HG02885 (cell line): ENCODE measurements around the gene NCCRP1.
"Not testable (repeated sequence)": the region's sequence is repeated elsewhere in the genome, so short reads cannot be mapped to it uniquely, and the experiment has no call there.

Source experiments
- ATAC-seq: cut with Tn5 transposase; IDR thresholded peaks from one replicate; pipeline ENCODE4 v1.9.1; 2021; ENCODE audit warnings: mild to moderate bottlenecking; ENCODE audit not compliant: unreplicated experiment, poor library complexity

NCCRP1 gene

DNA sequence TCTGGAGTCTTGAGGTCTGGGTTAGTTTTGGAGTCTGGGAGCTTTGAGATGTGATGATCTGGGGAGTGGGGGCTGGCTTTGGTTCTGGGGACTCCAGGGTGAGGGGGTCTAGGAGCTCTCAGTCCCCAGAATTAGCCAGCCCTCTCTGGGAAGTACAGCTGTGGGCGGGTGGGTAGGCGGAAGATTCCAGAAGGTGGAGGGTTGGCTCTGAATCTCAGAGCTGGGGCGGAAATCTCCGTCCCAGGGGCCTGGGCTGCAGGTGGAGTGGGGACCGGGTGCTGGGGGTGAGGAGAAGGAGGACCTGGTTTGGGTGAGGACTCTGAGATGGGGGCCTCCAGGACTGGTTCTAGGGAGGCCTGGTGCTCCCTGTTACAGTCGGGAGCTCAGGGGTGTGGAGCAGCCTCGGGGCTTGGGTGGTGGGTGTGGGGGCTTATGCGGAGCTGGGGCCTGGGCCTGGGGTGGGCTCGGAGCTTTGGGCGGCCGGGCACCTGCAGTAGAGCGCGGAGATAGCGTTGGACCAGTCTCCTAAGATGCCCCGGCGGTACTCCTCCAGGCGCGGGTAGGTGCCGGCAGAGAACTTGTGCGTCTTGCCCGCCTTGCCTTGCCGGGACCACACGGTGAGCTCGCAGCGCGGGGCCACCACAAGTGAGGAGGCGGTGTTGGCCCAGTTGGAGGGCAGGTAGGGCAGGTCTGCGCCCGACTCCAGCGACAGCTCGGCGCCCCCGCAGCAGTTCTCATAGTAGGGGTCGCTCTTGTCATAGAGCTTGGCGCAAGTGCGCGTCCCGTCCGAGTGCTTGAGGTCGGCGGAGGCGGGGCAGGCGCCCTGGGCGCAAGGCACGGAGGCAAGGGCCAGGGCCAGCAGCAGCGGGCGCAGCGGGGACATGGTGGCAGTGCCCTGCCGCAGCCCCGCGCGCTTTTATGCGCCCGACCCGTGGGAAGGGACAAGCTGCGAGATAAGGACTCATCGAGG lies 6.9 kb downstream of the NCCRP1 start, which contains the start of gene SYCN:
SYCN (minus strand) TSS at position 892 of the 970 bp plus-strand sequence; CDS start at position 883, 9 bp downstream.
- no peak for ATAC-seq

DNA sequence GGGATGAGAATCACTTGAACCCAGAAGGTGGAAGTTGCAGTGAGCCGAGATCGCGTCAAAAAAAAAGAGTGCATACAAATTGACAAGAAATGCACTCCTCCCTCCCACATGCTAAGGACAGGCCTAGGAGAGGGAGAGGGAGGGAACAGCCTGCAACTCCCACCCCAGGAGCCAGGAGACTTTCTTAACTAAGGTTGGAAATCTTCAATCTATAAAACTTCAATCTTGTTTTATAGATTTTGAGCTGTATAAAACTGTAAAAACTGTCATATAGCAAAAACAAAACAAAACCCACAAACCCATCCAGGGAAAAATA lies 8.6 kb downstream of the NCCRP1 start:
- ATAC-seq = no peak

DNA sequence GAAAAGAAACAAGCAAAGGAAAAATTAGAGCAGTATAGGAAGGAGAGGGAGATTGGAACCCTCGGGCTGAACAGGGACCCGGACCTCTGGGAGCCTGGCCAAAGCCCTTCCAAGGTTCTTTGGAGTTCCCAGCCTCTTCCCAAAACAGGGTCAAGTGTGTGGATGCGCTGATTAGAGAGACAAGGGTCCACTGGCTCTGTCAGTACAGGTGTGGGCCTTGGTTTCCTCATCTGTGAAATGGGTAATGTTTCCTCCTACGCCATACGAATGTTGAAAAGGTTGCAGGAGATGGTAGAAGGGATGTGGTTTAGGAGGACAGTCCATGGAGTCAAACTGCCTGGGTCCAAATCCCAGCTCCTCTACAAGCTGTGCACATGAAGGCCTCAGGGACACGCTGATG lies 9.4 kb downstream of the NCCRP1 start:
- ATAC-seq = no peak

DNA sequence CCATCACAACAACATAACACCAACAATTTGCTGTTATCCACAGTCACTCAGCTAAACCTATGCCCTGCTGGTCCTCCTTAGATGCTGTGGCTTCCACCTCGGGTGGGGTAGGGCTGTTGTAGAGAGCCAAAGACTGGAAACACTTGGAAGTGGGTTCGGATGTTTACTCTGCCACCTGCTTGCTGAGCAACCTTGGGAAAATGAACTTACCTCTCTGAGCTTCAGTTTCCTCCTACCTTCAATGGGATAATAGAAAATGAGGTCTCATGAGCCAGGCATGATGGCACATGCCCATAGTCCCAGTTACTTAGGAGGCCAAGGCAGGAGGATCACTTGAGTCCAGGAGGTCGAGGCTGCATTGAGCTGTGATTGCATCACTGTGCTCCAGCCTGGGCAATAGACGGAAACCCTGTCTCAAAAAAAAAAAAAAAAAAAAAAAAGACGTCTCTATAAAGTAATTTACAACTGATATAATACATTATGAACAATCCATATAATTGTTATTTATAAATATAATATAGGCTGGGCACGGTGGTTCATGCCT lies 10.6 kb downstream of the NCCRP1 start:
- ATAC-seq = no peak

DNA sequence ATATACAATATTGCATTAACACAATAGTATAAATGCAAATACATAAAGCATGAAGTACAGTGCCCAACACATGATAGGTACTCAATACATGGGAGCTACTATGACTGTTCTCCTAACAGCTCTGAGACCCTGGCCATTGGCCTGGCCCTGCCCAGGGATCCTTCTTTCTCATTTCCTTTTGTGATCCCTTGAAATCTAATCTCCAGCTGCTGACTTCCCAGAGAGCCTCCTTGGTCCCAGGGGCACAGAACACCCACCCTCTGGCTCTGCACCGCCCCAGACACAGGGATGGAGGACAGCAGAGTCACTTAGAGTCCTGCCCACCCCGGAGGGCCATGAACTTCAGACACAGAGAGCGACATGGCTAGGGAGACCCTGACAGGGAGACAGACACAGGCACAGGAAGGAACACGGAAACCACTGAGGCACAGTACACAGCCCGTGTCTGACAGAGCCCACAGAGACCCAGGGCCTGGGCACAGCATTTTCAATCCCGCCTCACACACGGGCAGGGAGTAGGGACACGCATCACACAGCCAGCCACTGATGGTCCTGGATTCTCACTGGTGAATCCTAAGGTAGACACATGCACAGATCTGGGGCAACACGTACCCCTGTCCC lies 11.5 kb downstream of the NCCRP1 start:
- no peak for ATAC-seq

DNA sequence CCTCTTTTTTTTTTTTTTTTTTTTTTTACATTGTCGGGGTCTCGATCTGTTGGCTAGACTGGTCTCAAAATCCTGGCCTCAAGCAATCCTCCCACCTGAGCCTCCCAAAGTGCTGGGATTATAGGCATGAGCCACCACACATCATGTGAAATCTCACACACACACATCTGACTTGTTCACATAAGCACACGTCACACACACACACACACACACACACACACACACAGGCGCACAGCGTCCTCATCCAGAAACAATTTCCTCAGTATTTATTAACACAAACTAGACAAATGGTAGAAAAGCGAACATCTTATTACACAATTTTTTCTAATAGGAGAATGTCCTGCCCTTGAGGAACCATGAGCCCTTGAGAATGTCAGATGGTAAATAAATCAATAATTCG lies 12.4 kb downstream of the NCCRP1 start:
- ATAC-seq = no peak

DNA sequence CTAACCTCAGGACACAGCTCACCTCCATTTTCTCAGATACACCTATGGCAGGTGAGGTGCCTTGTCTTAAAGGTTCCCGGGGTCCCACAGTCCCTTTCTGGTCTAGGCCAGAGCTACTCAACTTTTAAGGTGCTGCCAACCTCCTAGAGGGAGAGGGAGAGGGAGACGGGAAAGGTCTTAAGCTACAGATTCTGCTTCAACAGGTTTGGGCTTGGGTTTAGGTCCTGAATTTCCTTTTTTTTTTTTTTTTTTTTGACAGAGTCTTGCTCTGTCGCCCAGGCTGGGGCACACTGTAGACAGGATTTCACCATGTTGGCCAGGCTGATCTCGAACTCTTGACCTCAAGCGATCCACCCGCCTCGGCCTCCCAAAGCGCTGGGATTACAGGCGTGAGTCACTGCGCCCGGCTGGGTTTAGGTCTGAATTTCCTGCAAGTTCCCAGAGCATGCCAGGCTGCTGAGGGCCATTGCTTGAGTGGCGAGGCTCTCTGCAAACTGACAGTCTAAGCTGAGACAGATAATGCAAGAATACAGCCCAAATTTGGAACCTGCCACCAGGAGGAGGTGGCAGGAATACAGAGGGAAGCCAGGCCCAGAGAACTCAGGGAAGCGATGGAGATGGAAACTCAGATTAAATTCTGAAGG lies 15.1 kb downstream of the NCCRP1 start:
- no peak for ATAC-seq

DNA sequence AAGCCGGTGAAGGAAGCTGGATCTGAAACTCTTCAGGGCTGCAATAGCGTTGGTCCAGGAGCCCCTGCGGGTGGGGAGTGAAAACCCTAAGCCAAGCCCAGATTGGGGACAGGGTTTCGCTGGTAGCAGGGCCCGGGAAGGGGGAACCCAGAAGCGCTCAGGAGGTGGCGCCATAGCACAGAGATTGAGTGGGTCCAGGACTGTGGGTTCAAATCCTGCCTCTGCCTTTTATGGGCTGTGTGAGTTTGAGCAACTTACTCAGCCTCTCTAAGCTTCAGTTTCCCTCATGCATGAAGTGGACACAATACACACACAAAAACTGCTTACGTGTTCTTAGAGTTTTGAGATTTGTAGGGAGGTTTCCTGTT lies 15.6 kb downstream of the NCCRP1 start:
- ATAC-seq = no peak

DNA sequence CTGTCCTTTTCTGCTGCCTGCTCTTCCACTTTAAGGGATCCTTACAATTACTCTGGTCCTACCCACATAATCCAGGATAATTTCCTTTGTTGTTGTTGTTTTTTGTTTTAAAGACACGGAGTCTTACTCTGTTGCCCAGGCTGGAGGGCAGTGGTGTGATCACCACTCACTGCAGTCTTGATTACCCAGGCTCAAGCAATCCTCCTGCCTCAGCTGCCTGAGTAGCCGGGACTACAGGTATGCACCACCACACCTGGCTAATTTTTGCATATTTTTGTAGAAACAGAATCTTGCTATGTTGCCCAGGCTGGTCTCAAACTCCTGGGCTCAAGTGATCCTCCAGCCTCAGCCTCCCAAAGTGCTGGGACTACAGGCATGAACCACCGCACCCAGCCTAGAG lies 18.6 kb downstream of the NCCRP1 start:
- not testable (repeated sequence) for ATAC-seq

DNA sequence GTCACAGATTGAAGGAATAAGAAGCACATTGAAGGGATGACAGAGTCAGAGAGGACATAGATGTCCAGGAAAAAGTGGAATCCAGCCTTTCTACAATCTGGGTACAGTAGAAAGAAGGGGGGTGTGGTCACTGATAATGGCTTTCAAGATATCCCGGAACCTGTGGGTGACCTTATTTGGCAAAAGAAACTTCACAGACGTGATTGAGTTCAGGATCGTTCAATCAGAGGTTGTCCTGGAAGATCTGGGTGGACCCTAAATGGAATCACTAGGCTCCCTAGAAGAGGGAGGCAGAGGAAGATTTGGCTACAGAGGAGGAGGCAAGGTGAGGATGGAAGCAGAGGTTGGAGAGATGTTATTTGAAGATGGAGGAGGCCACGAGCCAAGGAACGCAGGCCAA lies 20.3 kb downstream of the NCCRP1 start:
- no peak for ATAC-seq

DNA sequence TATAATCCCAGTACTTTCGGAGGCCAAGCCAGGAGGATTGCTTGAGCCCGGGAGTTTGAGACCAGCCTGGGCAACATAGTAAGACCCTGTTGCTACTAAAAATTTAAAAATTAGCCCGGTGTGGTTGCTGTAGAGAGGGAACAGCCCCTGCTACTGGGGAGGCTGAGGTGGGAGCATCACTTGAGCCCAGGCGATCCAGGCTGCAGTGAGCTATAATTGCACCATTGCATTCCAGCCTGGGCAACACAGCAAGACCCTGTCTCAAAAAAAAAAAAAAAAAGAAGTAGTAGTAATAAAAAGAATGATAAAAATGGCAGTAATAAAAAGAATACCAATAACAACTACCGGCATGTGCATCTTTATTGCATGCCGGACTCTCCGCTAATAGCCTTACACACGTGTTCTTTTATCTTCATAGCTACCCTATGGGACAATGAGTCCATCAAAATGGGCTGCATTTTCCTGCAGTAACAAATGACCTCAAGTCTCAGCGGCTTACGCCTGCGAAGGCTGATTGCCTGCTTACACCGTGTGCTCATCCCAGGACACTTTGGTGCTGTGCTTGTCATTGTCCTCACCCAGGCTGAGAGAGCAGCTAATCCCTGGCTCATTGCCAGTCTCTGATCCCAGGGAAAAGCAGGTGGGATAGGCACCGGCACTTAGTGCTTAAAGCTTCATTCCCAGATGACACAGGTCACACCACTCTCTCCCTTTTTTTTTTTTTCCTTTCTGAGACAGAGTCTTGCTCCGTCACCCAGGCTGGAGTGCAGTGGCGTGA lies 21.7 kb downstream of the NCCRP1 start:
- ATAC-seq = no peak

DNA sequence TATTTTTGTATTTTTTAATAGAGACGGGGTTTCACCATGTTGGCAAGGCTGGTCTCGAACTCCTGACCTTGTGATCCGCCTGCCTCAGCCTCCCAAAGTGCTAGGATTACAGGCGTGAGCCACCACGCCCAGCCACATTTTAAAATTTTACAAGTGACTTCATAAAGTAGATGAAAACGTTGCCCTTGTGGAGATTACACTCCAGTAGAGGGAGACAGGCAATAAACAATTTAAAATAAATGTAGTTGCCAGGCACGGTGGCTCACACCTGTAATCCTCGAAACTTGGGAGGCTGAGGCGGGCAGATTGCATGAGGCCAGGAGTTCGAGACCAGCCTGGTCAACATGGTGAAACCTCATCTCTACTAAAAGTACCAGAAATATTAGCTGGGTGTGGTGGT lies 22.3 kb downstream of the NCCRP1 start:
- ATAC-seq = not testable (repeated sequence)

DNA sequence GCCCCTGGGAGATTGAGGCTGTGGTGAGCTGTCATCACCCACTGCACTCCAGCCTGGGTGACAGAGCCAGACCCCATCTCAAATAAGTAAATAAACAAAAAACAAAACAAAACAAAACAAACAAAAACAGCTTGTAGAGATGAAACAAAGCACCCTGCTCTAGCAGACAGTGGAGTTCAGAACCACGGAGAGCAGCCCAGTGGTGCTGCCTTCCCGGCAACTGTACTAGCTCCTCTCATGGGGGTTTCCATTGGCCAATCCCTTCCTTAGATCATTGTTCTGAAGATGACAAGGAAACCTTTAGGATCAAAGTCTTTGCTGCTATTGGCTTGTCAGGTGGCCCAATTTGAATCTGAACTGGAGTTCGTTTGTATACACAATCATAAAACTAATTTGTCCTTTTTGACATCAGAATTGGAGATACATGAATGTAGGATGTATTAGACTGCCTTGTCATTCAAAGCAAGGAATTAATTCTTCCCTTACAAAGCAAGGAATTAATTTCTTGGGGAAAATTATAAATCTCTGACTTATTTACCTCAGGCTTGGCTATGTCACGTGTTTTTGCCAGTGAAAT lies 27.0 kb downstream of the NCCRP1 start:
- no peak for ATAC-seq

DNA sequence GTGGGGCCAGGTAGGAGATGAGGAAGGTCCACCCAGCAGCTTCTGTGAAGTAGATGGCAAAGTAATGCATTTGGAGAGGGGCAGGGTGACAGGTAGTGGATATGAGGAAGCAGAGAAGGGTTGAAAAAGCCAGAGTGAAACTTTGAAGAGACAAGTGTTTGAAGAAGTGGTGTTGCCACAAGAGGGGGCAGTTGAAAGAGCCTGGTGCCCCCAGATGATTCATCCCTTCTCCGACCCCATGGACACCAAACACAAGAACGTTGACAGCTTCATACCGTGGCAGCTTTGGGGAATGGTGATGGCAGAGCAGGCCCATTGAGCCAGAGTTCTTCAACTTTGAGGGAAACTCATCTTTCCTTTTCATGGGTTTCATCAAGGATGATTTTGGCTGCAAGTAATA lies 28.1 kb downstream of the NCCRP1 start:
- no peak for ATAC-seq

DNA sequence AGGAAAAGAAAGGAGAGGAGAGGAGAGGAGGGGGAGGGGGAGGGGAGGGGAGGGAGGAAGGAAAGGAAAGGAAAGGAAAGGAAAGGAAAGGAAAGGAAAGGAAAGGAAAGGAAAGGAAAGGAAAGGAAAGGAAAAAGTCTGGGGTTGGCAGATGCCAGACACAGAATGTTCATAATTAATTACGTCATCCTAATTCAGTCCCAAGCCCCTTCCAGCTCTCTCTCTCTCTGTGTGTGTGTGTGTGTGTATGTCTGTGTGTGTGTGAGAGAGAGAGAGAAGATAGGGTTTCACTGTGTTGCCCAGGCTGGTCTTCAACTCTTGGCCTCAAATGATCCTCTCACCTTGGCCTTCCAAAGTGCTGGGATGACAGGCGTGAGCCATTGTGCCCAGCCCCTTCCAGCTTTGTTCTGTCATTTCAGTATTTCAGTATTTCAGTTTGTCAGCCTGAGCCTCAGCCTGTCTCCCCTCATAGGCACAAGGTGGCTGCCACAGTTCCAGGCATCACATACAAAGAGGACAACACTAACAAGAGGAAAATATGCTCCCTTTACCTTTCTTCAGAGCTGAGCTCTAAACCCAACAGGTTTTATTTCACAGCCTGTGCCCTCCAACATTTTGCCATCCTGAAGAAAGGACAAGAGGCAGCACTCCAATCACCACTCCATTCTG lies 33.5 kb downstream of the NCCRP1 start:
- ATAC-seq = no peak

DNA sequence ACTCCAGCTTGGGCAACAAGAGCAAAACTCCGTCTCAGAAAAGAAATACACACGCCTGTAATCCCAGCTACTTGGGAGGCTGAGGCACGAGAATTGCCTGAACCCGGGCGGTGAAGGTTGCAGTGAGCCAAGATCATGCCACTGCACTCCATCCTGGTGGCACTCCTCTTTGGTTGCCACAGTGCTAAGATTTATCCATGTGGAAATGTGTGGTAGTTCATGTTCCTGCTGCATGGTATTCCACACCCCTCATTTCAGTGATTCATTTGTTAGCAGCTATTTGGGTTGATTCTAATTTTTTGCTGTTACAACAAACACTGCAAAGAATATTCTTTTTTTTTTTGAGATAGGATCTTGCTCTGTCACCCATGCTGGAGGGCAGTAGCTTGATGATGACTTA lies 35.9 kb downstream of the NCCRP1 start:
- ATAC-seq = no peak

DNA sequence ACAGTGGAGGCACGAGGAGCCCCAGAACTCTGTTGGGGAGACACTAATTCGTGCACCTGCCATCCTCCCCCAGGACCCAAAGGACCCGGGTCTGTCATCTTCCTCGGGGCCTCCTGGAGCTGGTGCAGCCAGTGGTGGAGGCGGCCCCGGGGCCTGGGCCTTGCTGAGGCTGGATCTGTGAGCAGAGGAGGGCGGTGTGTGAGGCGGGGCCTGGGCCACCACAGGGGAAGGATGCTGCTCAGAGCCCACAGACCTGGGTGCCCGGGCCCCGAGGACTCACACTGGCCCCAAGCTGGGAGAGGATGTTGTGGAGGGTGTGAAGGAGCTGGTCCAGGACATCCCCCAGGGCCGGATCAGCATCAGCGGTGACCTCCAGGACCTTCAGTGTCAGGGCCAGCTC lies 39.8 kb downstream of the NCCRP1 start:
- ATAC-seq = no peak

DNA sequence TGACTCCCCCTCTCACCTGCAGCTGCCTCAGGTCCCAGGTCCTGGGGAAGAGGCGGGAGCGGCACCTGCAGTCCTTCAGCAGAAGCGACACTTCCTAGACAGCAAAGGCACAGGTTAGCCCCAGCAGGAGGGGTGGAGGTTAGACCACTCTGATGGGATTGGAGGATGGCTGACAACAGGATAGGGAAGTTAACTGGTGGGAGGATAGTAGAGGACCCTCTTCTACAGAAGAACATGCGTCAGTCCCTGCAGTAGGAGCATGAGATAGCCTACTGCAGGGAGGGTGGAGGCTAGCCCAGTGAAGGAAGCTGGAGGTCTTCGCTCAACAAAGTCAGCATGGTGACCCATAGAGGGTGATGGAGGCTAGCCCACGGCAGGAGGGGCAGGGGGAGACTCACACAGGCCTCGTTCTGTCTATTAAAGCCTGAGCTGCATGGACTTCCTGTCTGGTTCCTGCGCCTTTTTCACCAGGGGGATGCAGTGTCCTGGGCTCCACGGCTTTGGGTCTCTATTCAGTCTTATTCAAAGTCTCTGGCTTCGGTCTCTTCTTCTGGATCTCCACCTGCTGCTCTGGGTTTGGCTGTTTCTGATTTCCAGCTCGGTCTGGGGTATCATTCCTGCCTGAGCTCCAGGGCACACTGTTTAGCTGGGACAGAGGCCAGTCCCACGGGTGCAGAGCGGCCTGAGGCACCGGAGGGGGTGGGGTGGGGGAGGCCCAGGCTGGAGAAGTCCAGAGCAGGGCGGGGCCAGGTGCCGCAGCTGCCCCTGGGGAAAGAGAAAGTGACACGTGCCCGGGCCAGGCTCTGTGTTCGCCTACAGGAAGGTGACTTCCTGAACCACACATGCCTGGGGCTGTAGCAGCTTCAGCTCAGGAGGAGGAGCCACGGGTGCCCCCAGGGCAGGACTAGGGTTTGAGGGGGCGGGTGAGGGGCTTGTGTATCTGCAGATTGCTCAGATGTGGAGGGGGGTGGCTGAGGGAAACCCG lies 40.7 kb downstream of the NCCRP1 start:
- ATAC-seq = peak; percentile 66
